ENCODE results near the gene REN.

Gene REN

GRCh38 chr1:204166219-204166618 is at the start of gene REN:
Gene REN (minus strand): TSS chr1:204166337. CDS start chr1:204166293, 44 bp downstream.
- H3K27me3 ChIP-seq (ENCODE audit: control insufficient read depth in 1 of 2, insufficient read depth in 2 of 2, low read length in 2 of 2): peaks cover 0 to 10% of the 10 kb centered on the region in 2 donors
- no peak within 1 kb of the TSS for H3K9ac ChIP-seq (ENCODE audit: low read length in 2 of 2)
- H3K4me3 ChIP-seq (ENCODE audit: low read length in 2 of 2): no peak within 1 kb of the TSS
- no peak within 1 kb of the TSS for H3K27ac ChIP-seq (ENCODE audit: low read length)
- peaks cover 6% of the 10 kb centered on the region for H3K4me1 ChIP-seq (ENCODE audit: control insufficient read depth, insufficient read depth, low read length)
- peaks cover 0 to 11% of the 10 kb centered on the region in 2 donors for H3K9me3 ChIP-seq (ENCODE audit: control insufficient read depth in 2 of 2, low read length in 2 of 2)
- no peaks in the 10 kb centered on the region for H3K36me3 ChIP-seq (ENCODE audit: control insufficient read depth in 2 of 2, insufficient read depth in 2 of 2, low read length in 2 of 2)

GRCh38 chr1:204213668-204214662 is 47.8 kb upstream of the REN start, which contains the start of gene GOLT1A:
Gene GOLT1A (minus strand): TSS chr1:204213988. CDS start chr1:204213906, 82 bp downstream.
- peak within 1 kb of the TSS in 1 of 2 donors; percentile 40 for H3K4me3 ChIP-seq (ENCODE audit: low read length in 2 of 2)
- H3K36me3 ChIP-seq (ENCODE audit: control insufficient read depth in 2 of 2, insufficient read depth in 2 of 2, low read length in 2 of 2): no peaks in the 10 kb centered on the region
- peaks cover 3% of the 10 kb centered on the region for H3K4me1 ChIP-seq (ENCODE audit: control insufficient read depth, insufficient read depth, low read length)
- H3K9ac ChIP-seq (ENCODE audit: low read length in 2 of 2): no peak within 1 kb of the TSS
- H3K27ac ChIP-seq (ENCODE audit: low read length): no peak within 1 kb of the TSS
- H3K9me3 ChIP-seq (ENCODE audit: control insufficient read depth in 2 of 2, low read length in 2 of 2): no peaks in the 10 kb centered on the region
- peaks cover 13 to 15% of the 10 kb centered on the region in 2 donors for H3K27me3 ChIP-seq (ENCODE audit: control insufficient read depth in 1 of 2, insufficient read depth in 2 of 2, low read length in 2 of 2)

GRCh38 chr1:204212715-204213114 is 46.6 kb upstream of the REN start:
- H3K4me3 ChIP-seq (ENCODE audit: low read length in 2 of 2): no peak overlapping the region
- no peaks in the 10 kb centered on the region for H3K9me3 ChIP-seq (ENCODE audit: control insufficient read depth in 2 of 2, low read length in 2 of 2)
- H3K27ac ChIP-seq (ENCODE audit: low read length): no peak overlapping the region
- H3K4me1 ChIP-seq (ENCODE audit: control insufficient read depth, insufficient read depth, low read length): peaks cover 3% of the 10 kb centered on the region
- H3K27me3 ChIP-seq (ENCODE audit: control insufficient read depth in 1 of 2, insufficient read depth in 2 of 2, low read length in 2 of 2): peaks cover 13 to 15% of the 10 kb centered on the region in 2 donors
- no peak overlapping the region for H3K9ac ChIP-seq (ENCODE audit: low read length in 2 of 2)
- no peaks in the 10 kb centered on the region for H3K36me3 ChIP-seq (ENCODE audit: control insufficient read depth in 2 of 2, insufficient read depth in 2 of 2, low read length in 2 of 2)

GRCh38 chr1:204211046-204211445 is 44.9 kb upstream of the REN start:
- Histone ChIP-seq H3K4me1 (ENCODE audit: control insufficient read depth, insufficient read depth, low read length) (peaks cover 3% of the 10 kb centered on the region), H3K9me3 (ENCODE audit: control insufficient read depth in 2 of 2, low read length in 2 of 2) (no peaks in the 10 kb centered on the region)

GRCh38 chr1:204207136-204207616 is 41.0 kb upstream of the REN start:
- H3K36me3 ChIP-seq (ENCODE audit: control insufficient read depth in 2 of 2, insufficient read depth in 2 of 2, low read length in 2 of 2): no peaks in the 10 kb centered on the region
- peaks cover 14 to 15% of the 10 kb centered on the region in 2 donors for H3K27me3 ChIP-seq (ENCODE audit: control insufficient read depth in 1 of 2, insufficient read depth in 2 of 2, low read length in 2 of 2)
- H3K9me3 ChIP-seq (ENCODE audit: control insufficient read depth in 2 of 2, low read length in 2 of 2): no peaks in the 10 kb centered on the region
- no peak overlapping the region for H3K27ac ChIP-seq (ENCODE audit: low read length)
- no peaks in the 10 kb centered on the region for H3K4me1 ChIP-seq (ENCODE audit: control insufficient read depth, insufficient read depth, low read length)
- no peak overlapping the region for H3K9ac ChIP-seq (ENCODE audit: low read length in 2 of 2)
- no peak overlapping the region for H3K4me3 ChIP-seq (ENCODE audit: low read length in 2 of 2)

More at GRCh38 chr1:204211046-204211445, 44.9 kb upstream of the REN start:
- Histone ChIP-seq H3K36me3 (ENCODE audit: control insufficient read depth in 2 of 2, insufficient read depth in 2 of 2, low read length in 2 of 2) (no peaks in the 10 kb centered on the region), H3K4me3 (ENCODE audit: low read length in 2 of 2) (no peak overlapping the region), H3K27ac (ENCODE audit: low read length) (no peak overlapping the region), H3K27me3 (ENCODE audit: control insufficient read depth in 1 of 2, insufficient read depth in 2 of 2, low read length in 2 of 2) (peaks cover 10 to 18% of the 10 kb centered on the region in 2 donors), H3K9ac (ENCODE audit: low read length in 2 of 2) (no peak overlapping the region)

GRCh38 chr1:204206121-204206520 is 40.0 kb upstream of the REN start:
- no peak overlapping the region for H3K27ac ChIP-seq (ENCODE audit: low read length)
- H3K4me3 ChIP-seq (ENCODE audit: low read length in 2 of 2): no peak overlapping the region
- no peak overlapping the region for H3K9ac ChIP-seq (ENCODE audit: low read length in 2 of 2)
- peaks cover 9 to 17% of the 10 kb centered on the region in 2 donors for H3K27me3 ChIP-seq (ENCODE audit: control insufficient read depth in 1 of 2, insufficient read depth in 2 of 2, low read length in 2 of 2)
- no peaks in the 10 kb centered on the region for H3K9me3 ChIP-seq (ENCODE audit: control insufficient read depth in 2 of 2, low read length in 2 of 2)
- no peaks in the 10 kb centered on the region for H3K4me1 ChIP-seq (ENCODE audit: control insufficient read depth, insufficient read depth, low read length)
- no peaks in the 10 kb centered on the region for H3K36me3 ChIP-seq (ENCODE audit: control insufficient read depth in 2 of 2, insufficient read depth in 2 of 2, low read length in 2 of 2)

GRCh38 chr1:204205486-204205885 is 39.3 kb upstream of the REN start:
- peaks cover 12 to 17% of the 10 kb centered on the region in 2 donors for H3K27me3 ChIP-seq (ENCODE audit: control insufficient read depth in 1 of 2, insufficient read depth in 2 of 2, low read length in 2 of 2)
- H3K4me1 ChIP-seq (ENCODE audit: control insufficient read depth, insufficient read depth, low read length): no peaks in the 10 kb centered on the region
- no peak overlapping the region for H3K9ac ChIP-seq (ENCODE audit: low read length in 2 of 2)
- no peak overlapping the region for H3K4me3 ChIP-seq (ENCODE audit: low read length in 2 of 2)
- no peaks in the 10 kb centered on the region for H3K36me3 ChIP-seq (ENCODE audit: control insufficient read depth in 2 of 2, insufficient read depth in 2 of 2, low read length in 2 of 2)
- no peaks in the 10 kb centered on the region for H3K9me3 ChIP-seq (ENCODE audit: control insufficient read depth in 2 of 2, low read length in 2 of 2)
- H3K27ac ChIP-seq (ENCODE audit: low read length): no peak overlapping the region

GRCh38 chr1:204204944-204205343 is 38.8 kb upstream of the REN start:
- no peak overlapping the region for H3K27ac ChIP-seq (ENCODE audit: low read length)
- no peaks in the 10 kb centered on the region for H3K36me3 ChIP-seq (ENCODE audit: control insufficient read depth in 2 of 2, insufficient read depth in 2 of 2, low read length in 2 of 2)
- H3K27me3 ChIP-seq (ENCODE audit: control insufficient read depth in 1 of 2, insufficient read depth in 2 of 2, low read length in 2 of 2): peaks cover 12 to 18% of the 10 kb centered on the region in 2 donors

GRCh38 chr1:204203206-204203767 is 37.1 kb upstream of the REN start:
- H3K27me3 ChIP-seq (ENCODE audit: control insufficient read depth in 1 of 2, insufficient read depth in 2 of 2, low read length in 2 of 2): peaks cover 12 to 24% of the 10 kb centered on the region in 2 donors
- H3K36me3 ChIP-seq (ENCODE audit: control insufficient read depth in 2 of 2, insufficient read depth in 2 of 2, low read length in 2 of 2): no peaks in the 10 kb centered on the region
- no peak overlapping the region for H3K4me3 ChIP-seq (ENCODE audit: low read length in 2 of 2)
- H3K27ac ChIP-seq (ENCODE audit: low read length): no peak overlapping the region
- no peaks in the 10 kb centered on the region for H3K4me1 ChIP-seq (ENCODE audit: control insufficient read depth, insufficient read depth, low read length)
- H3K9me3 ChIP-seq (ENCODE audit: control insufficient read depth in 2 of 2, low read length in 2 of 2): no peaks in the 10 kb centered on the region
- no peak overlapping the region for H3K9ac ChIP-seq (ENCODE audit: low read length in 2 of 2)

More at GRCh38 chr1:204204944-204205343, 38.8 kb upstream of the REN start:
- H3K4me1 ChIP-seq (ENCODE audit: control insufficient read depth, insufficient read depth, low read length): no peaks in the 10 kb centered on the region
- no peaks in the 10 kb centered on the region for H3K9me3 ChIP-seq (ENCODE audit: control insufficient read depth in 2 of 2, low read length in 2 of 2)
- no peak overlapping the region for H3K4me3 ChIP-seq (ENCODE audit: low read length in 2 of 2)
- no peak overlapping the region for H3K9ac ChIP-seq (ENCODE audit: low read length in 2 of 2)

GRCh38 chr1:204202481-204202880 is 36.3 kb upstream of the REN start:
- no peaks in the 10 kb centered on the region for H3K4me1 ChIP-seq (ENCODE audit: control insufficient read depth, insufficient read depth, low read length)
- no peak overlapping the region for H3K9ac ChIP-seq (ENCODE audit: low read length in 2 of 2)
- H3K27me3 ChIP-seq (ENCODE audit: control insufficient read depth in 1 of 2, insufficient read depth in 2 of 2, low read length in 2 of 2): peaks cover 12 to 24% of the 10 kb centered on the region in 2 donors
- H3K36me3 ChIP-seq (ENCODE audit: control insufficient read depth in 2 of 2, insufficient read depth in 2 of 2, low read length in 2 of 2): no peaks in the 10 kb centered on the region
- no peaks in the 10 kb centered on the region for H3K9me3 ChIP-seq (ENCODE audit: control insufficient read depth in 2 of 2, low read length in 2 of 2)
- H3K4me3 ChIP-seq (ENCODE audit: low read length in 2 of 2): no peak overlapping the region
- H3K27ac ChIP-seq (ENCODE audit: low read length): no peak overlapping the region

Measured in stomach smooth muscle (tissue), 2 donors.